Measurements from ENCODE around the gene CCDC192.
"Not testable (repeated sequence)": the region's sequence is repeated elsewhere in the genome, so short reads cannot be mapped to it uniquely, and the experiment has no call there.

CCDC192 gene

GRCh38 chr5:127718181-127718580 is 15.0 kb downstream of the CCDC192 start:
- TF ChIP-seq POLR2A (IDR thresholded peaks at IDR 0.05; ENCODE audit: low read depth, low read length), result no peak
- DNase-seq (ENCODE audit: insufficient read length, low spot score) (no peak), FAIRE-seq (no peak)

- DNase-seq (ENCODE audit: insufficient read length, low spot score), result no peak
- no peak for FAIRE-seq
- no peak for TF ChIP-seq POLR2A (IDR thresholded peaks at IDR 0.05; ENCODE audit: low read depth, low read length)
Measured at GRCh38 chr5:127723571-127723970, 20.4 kb downstream of the CCDC192 start.

- no peak for TF ChIP-seq POLR2A (IDR thresholded peaks at IDR 0.05; ENCODE audit: low read depth, low read length)
- DNase-seq (ENCODE audit: insufficient read length, low spot score) (no peak), FAIRE-seq (no peak)
Measured at GRCh38 chr5:127725673-127726072, 22.5 kb downstream of the CCDC192 start.

- DNase-seq (ENCODE audit: insufficient read length, low spot score) (no peak), FAIRE-seq (no peak)
Measured at GRCh38 chr5:127732963-127733362, 29.8 kb downstream of the CCDC192 start.

GRCh38 chr5:127739348-127739747 is 36.2 kb downstream of the CCDC192 start:
- FAIRE-seq; DNase-seq (ENCODE audit: insufficient read length, low spot score): not testable (repeated sequence)

More at GRCh38 chr5:127732963-127733362, 29.8 kb downstream of the CCDC192 start:
- TF ChIP-seq POLR2A (IDR thresholded peaks at IDR 0.05; ENCODE audit: low read depth, low read length), result no peak

GRCh38 chr5:127739807-127740384 is 36.7 kb downstream of the CCDC192 start:
- DNase-seq (ENCODE audit: insufficient read length, low spot score) (no peak), FAIRE-seq (no peak)
- no peak for TF ChIP-seq POLR2A (IDR thresholded peaks at IDR 0.05; ENCODE audit: low read depth, low read length)

GRCh38 chr5:127741412-127741811 is 38.2 kb downstream of the CCDC192 start:
- DNase-seq (ENCODE audit: insufficient read length, low spot score), result no peak

GRCh38 chr5:127744241-127744640 is 41.0 kb downstream of the CCDC192 start:
- no peak for DNase-seq (ENCODE audit: insufficient read length, low spot score)
- no peak for TF ChIP-seq POLR2A (IDR thresholded peaks at IDR 0.05; ENCODE audit: low read depth, low read length)
- no peak for FAIRE-seq

More at GRCh38 chr5:127741412-127741811, 38.2 kb downstream of the CCDC192 start:
- no peak for FAIRE-seq
- TF ChIP-seq POLR2A (IDR thresholded peaks at IDR 0.05; ENCODE audit: low read depth, low read length), result no peak

- FAIRE-seq, result no peak
- DNase-seq (ENCODE audit: insufficient read length, low spot score), result no peak
- TF ChIP-seq POLR2A (IDR thresholded peaks at IDR 0.05; ENCODE audit: low read depth, low read length), result no peak
Measured at GRCh38 chr5:127746756-127747155, 43.6 kb downstream of the CCDC192 start.

- DNase-seq (ENCODE audit: insufficient read length, low spot score); FAIRE-seq: not testable (repeated sequence)
Measured at GRCh38 chr5:127752503-127753265, 49.5 kb downstream of the CCDC192 start.

GRCh38 chr5:127754259-127754658 is 51.1 kb downstream of the CCDC192 start:
- FAIRE-seq (no peak), DNase-seq (ENCODE audit: insufficient read length, low spot score) (no peak)
- TF ChIP-seq POLR2A (IDR thresholded peaks at IDR 0.05; ENCODE audit: low read depth, low read length), result no peak

- no peak for FAIRE-seq
- TF ChIP-seq POLR2A (IDR thresholded peaks at IDR 0.05; ENCODE audit: low read depth, low read length), result no peak
- no peak for DNase-seq (ENCODE audit: insufficient read length, low spot score)
Measured at GRCh38 chr5:127754706-127755105, 51.5 kb downstream of the CCDC192 start.

GRCh38 chr5:127757576-127757975 is 54.4 kb downstream of the CCDC192 start:
- TF ChIP-seq POLR2A (IDR thresholded peaks at IDR 0.05; ENCODE audit: low read depth, low read length), result no peak
- FAIRE-seq (no peak), DNase-seq (ENCODE audit: insufficient read length, low spot score) (peak; percentile 10)

GRCh38 chr5:127758766-127759283 is 55.6 kb downstream of the CCDC192 start:
- FAIRE-seq, result no peak
- no peak for DNase-seq (ENCODE audit: insufficient read length, low spot score)
- no peak for TF ChIP-seq POLR2A (IDR thresholded peaks at IDR 0.05; ENCODE audit: low read depth, low read length)

GRCh38 chr5:127761869-127762268 is 58.7 kb downstream of the CCDC192 start:
- FAIRE-seq (no peak), DNase-seq (ENCODE audit: insufficient read length, low spot score) (no peak)
- TF ChIP-seq POLR2A (IDR thresholded peaks at IDR 0.05; ENCODE audit: low read depth, low read length), result no peak

Measured in H54 (cell line).